NCI-H1436 (cell line): ENCODE data around the gene BMP2K.
"Not testable (repeated sequence)": the region's sequence is repeated elsewhere in the genome, so short reads cannot be mapped to it uniquely, and the experiment has no call there.

ENCODE experiments used
- DNase-seq: peaks from one replicate; lab custom pipeline; 2025; lab: John Stamatoyannopoulos, UW

Gene BMP2K

DNA sequence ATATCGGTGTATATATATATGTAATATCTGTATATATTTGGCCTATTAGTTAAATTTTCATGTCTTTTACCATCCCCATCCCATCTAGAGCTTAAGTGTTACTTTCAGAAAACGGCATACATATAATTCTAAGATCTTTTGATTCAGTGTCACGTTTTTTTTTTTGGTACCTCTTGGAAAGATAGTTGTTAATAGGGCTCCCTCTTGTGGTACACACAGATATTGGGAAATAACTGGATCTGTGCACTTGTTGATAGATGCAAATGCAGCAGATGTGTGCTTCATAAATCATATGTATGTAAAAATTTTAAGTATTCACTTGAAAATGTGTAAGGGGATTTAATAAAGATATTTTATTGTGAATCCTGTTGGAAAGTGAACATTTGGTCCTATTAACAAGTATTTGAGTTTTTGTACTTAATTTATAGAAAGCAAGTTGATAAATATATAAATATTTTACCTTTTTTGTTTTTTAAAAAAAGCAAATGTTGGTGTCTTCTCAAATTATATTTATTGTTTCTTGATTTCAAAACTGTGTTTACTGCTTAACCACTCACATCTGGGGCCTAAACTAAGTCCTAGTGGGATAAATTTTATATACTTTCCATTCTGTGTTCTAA is 88.4 kb downstream of the BMP2K start:
- DNase-seq: peak; percentile 68

GRCh38 chr4:78865451-78865850 is 89.3 kb downstream of the BMP2K start:
- DNase-seq: no peak

DNA sequence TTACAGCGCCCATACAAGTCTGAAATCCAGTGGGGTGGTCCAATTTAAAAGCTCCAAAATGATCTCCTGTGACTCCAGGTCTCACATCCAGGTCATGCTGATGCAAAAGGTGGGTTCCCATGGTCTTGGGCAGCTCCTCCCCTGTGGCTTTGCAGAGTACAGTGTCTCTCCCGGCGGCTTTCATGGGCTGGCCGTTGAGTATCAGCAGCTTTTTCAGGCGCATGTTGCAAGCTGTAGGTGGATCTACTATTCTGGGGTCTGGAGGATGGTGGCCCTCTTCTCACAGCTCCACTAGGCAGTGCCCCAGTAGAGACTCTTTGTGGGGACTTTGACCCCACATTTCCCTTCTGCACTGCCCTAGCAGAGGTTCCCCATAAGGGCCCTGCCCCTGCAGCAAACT is 92.6 kb downstream of the BMP2K start:
- not testable (repeated sequence) for DNase-seq

GRCh38 chr4:78870056-78870455 is 93.9 kb downstream of the BMP2K start:
- DNase-seq: no peak

DNA sequence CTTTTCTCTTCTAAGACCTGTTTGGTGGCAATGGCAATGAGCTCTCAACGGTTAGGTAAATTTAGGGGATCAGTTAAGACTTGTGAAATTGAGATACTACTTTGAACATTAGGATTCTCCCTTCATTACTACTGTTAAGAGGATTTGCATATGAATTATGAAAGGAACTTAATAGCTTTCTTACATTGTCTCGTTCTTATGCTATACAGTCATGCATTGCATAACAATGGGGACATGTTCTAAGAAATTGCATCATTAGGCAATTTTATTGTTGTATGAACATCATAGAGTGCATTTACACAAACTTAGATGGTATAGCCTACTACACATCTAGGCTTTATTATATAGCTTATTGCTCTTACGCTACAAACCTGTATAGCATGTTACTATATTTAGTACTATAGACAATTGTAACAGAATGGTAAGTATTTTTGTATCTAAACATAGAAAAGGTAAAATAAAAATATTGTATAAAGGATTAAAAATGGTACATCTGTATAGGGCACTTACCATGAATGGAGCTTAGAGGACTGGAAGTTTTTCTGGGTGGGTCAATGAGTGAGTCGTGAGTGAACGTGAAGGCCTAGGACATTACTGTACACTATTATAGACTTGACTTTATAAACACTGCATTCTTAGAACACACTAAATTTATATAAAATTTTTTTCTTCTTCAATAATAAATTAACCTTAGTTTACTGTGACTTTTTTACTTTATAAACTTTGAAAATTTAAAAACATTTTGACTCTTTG is 100.6 kb downstream of the BMP2K start:
- no peak for DNase-seq

GRCh38 chr4:78878031-78878430 is 101.9 kb downstream of the BMP2K start:
- no peak for DNase-seq

DNA sequence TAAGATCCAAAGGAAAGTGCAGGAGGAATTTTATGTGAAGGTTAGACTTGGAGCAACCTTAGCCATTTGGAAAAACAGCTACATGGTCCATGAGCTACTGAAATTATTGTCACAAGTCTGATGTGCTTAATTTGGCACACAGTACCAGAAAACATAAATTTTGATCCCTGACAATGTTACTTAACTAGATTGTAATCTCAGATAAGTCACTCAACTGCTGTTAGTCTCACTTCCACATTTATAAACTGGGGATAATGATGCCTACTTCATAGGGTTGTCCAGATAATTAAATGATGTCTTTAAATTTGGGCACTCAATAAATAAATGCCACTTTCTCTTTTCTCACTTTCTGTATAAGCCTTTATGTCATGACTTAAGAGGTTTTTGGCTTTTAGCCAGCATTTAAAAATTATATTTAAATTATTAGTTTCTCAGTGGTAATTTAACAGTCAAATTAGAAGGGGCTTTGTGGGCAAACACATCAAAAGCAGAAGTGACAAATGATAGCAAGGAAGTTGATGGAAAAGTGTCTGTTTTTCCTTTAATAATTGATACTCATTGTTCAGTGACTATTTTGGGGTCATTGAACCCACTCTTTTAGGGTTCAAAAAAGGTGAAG is 104.8 kb downstream of the BMP2K start:
- DNase-seq: no peak

- no peak for DNase-seq
These were observed 109.4 kb downstream of the BMP2K start for GRCh38 chr4:78885598-78885997.

GRCh38 chr4:78889955-78890354 is 113.8 kb downstream of the BMP2K start:
- DNase-seq: no peak

DNA sequence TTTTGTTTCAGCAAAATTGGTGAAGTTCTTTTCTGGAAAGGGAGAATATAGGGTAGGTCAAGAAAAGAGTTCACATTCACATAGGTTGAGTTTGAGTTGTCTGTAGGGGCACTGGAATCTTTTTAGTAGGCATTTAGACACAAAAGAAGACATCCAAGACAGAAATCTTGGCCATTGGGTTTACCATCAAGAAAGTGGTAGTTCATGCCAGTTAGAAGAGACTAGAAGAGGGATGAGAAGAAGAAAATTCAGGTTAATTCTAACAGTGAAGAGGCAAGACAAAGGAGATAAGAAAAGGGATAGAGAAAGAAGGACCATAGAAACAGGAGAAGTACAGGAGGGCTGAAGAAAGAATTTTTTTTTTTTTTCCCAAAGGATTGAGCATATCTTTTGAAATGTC is 123.2 kb downstream of the BMP2K start:
- DNase-seq: no peak

DNA sequence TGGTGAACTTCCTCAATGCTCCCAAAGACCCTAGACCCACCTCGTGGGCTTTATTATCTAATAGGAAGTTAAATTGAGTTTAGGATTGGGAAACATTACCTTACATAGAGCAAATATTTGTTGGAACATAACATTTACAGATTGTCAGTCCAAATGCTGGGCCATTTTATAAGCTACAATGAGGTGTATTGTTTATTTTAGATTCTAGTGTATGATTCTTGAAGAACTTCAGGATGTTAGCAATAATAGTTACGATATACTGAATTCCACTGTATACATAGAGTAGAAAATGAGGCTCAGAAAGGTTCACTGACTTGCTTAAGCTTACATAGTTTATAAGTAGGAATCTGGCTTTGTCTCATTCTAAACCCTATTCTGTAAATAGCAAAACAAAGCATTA is 125.7 kb downstream of the BMP2K start:
- DNase-seq: no peak

DNA sequence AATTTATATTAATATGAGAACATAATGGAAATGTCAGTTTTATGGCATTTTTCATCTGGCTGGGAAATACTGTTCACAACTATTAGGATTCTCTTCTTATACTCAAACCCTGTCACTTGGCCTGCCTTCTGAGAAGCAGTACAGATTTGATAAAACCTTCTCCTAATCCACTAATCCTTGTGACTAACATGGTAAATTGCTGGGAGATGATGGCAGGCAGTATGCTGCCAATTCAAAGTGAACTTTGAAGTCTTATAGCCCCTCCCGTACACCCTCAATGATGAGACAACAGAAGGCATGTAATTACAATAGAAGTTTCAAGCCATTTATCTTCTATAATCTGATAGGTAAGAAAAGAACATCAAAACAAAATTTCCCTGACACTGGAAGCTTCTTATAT is 126.1 kb downstream of the BMP2K start:
- DNase-seq: no peak

DNA sequence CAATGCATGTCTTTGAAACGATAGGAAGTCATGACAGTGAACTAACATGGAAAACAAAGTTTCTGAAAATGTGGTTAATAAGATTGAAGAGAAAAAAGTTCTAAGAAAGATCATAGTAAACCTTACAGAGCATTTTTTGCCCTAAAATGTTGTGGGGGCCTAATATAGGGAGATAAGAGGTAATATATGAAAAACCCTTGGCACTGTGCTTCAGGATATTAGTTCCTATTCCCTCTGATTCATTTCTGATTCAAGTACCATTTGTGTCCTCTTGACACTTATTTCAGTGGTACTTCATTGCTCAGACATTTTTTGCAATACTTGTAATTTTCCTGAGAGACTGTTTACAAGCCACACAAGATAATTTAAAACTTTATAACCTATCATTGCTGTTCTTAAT is 128.0 kb downstream of the BMP2K start:
- DNase-seq: no peak

- DNase-seq: no peak
These were observed 131.5 kb downstream of the BMP2K start for GRCh38 chr4:78907638-78908037.

GRCh38 chr4:78908974-78909373 is 132.8 kb downstream of the BMP2K start:
- not testable (repeated sequence) for DNase-seq

- DNase-seq: no peak
These were observed 134.5 kb downstream of the BMP2K start for GRCh38 chr4:78910612-78911011.

DNA sequence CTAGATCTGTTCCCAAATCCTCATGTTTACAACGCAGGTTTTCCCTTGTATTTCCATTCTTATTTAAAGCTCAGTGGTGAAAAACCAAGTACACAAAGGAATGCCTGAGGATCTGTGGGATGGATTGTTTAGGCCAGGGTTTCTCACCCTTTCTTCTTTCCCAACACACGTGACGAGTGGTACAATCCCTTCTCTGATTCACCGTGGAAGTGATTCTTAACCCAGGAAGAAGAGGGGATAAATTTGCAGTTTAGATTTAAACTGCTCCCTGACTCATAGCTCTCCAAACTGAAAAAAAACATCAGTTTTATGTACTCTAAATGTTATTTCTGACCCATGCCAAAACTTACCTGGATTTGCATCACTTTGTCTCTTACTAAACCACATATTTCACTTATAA is 146.1 kb downstream of the BMP2K start:
- DNase-seq: no peak

DNA sequence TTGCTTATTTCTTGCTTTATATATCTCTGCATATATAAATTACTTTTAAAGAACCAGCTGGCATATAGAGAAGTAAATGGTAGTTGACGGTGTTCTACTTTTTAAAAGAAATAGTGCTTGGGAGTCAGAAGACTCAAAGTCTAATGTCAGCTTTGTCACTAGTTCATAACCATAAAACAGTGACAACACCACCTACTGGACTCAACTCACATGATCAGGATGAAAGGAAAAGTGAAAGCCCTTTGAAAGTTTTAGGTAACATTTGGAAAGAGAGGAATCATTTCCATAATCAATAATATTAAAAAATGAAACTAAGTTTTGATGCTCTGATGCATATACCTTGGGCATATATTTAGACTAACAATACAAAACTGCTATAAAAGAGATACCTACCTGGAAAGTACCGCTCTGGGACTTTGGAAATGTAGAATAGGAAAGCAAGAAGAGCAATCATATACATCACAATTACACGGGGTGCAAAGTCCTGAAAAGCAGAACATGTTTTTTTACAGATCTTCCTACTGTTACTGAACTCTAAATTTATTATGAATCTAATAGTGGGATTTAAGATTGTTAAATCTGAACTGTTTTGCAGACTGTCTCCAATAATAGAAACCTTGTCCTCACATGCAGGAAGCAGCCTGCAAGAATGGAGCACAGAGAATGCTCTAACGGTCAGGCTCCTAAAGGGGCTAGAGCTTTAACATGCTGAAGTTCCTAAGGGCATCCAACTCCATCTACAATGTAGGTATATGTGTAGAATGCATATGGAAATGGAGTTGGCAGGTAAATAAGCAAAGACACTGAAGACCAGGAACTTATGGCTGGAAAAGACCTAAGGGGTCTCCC is 147.5 kb downstream of the BMP2K start:
- no peak for DNase-seq

DNA sequence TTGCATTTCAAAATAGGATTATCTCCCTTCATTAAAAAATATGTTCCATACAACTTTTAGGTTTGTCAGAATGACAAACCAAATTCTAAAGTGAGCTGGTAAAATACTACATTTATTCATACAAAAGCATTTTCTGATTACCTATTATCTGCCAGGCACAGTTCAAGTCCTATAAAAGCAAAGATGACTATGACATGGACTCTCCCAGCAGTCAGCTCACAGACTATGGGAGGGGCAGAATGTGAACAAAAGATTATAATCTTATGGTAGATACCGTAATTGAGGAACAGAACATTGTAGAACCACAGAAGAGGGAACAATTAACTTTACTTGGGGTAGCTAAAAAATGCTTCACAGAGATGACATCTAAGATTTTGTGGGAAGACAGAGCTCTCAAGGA is 150.7 kb downstream of the BMP2K start:
- DNase-seq: no peak

- no peak for DNase-seq
These were observed 152.7 kb downstream of the BMP2K start for GRCh38 chr4:78928835-78929234.

GRCh38 chr4:78930016-78930629 is 154.0 kb downstream of the BMP2K start:
- DNase-seq: no peak

DNA sequence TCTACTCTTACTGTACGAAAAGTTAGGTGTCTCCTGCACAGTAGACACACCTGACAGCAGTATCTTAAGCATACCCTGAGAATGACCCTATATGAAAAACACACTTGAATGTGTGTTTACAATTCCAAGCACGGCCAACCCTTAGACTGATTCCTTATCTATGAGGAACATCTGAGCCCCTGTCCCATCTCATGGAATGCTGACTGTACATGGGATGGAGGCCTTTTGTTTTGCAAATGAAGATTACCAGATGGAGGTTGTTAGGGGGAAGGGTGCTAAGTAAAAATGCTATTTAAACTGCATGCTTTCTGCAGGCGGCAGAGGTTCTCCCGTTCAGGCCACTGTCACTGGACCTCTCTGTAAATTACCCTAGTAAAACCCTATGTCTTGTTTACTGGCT is 160.8 kb downstream of the BMP2K start:
- no peak for DNase-seq
